ENCODE data around the gene CTNNA2.

CTNNA2 gene

DNA sequence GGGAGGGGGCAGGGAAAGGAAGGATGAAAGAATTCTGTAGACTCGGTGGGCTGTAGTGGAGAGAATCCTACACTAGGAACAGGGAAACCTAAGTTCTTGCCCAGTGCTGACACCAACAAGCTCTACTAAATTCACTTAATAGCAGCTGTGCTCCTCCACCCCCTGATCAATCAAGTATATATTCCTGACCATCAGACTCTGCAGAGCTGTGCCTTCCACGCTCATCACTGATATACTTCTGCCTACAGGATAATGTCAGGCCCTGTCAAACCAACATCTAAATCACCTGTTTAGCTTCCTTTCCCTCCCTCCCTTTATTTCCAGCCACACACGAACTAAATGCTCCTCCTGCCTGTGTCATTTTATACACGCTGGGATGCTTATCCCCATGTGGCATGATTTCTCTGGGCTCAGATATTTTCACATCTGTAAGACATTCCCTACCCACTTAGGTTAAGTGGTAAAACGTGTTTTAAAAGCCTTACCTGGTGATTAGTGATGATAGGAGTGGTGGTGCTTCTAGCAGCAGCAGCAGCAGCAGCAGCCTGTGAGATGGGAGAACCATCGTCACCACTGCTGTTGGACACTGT lies 489.8 kb downstream of the CTNNA2 start:
- no peak overlapping the region for H2BK15ac ChIP-seq (ENCODE audit: low read length)
- H4K8ac ChIP-seq (ENCODE audit: low read depth, low read length) = no peak overlapping the region
- no peak overlapping the region for H4K91ac ChIP-seq (ENCODE audit: low read depth, low read length, poor library complexity)
- peaks cover 0 to 4% (median 0%) of the 10 kb centered on the region in 3 experiments for H3K27me3 ChIP-seq (ENCODE audit: control insufficient read depth in 3 of 3, insufficient read depth in 3 of 3, low read depth in 1 of 3, low read length in 3 of 3)
- H2BK120ac ChIP-seq (ENCODE audit: low read depth, low read length) = no peak overlapping the region
- H2AK5ac ChIP-seq (ENCODE audit: low read depth, low read length) = no peak overlapping the region
- H3K23ac ChIP-seq (ENCODE audit: low read depth, low read length, poor library complexity) = no peak overlapping the region
- no peak overlapping the region for H3K4ac ChIP-seq (ENCODE audit: low read length)
- no peak overlapping the region for H3K27ac ChIP-seq (replicated peaks; ENCODE audit: low read length)
- no peak overlapping the region for H3K4me2 ChIP-seq (ENCODE audit: insufficient read depth, low read length, poor library complexity, severe bottlenecking)
- H3K36me3 ChIP-seq (replicated peaks in 1 of 2; ENCODE audit: control insufficient read depth in 2 of 2, insufficient read depth in 2 of 2, low read length in 2 of 2) = no peaks in the 10 kb centered on the region
- H3K9me3 ChIP-seq (replicated peaks in 1 of 2; ENCODE audit: control insufficient read depth in 2 of 2, insufficient read depth in 1 of 2, low read depth in 1 of 2, low read length in 2 of 2) = no peaks in the 10 kb centered on the region
- H3K9ac ChIP-seq (ENCODE audit: low read depth, low read length, poor library complexity) = no peak overlapping the region
- no peak overlapping the region for H3K4me3 ChIP-seq (ENCODE audit: low read length in 2 of 2)
- no peak for DNase-seq (ENCODE audit: low spot score)
- H3K4me1 ChIP-seq (ENCODE audit: control insufficient read depth in 2 of 2, insufficient read depth in 1 of 2, low read depth in 1 of 2, low read length in 2 of 2) = peaks cover 0 to 1% of the 10 kb centered on the region in 2 donors
- no CpG with 5 or more reads among the region's 6 CpGs for WGBS, 2 donors (ENCODE audit: extremely low coverage in 2 of 2, insufficient read length in 2 of 2, insufficient replicate concordance in 1 of 2)
- no peak overlapping the region for H2AFZ ChIP-seq (ENCODE audit: low read length)
- no peaks in the 10 kb centered on the region for H3K79me1 ChIP-seq (ENCODE audit: low read depth, low read length)
- H2BK12ac ChIP-seq (ENCODE audit: low read length) = no peak overlapping the region
- H3K14ac ChIP-seq (ENCODE audit: low read length) = no peak overlapping the region
- no peak overlapping the region for H2BK5ac ChIP-seq (ENCODE audit: low read length)
- H3K18ac ChIP-seq (ENCODE audit: low read length) = no peak overlapping the region

DNA sequence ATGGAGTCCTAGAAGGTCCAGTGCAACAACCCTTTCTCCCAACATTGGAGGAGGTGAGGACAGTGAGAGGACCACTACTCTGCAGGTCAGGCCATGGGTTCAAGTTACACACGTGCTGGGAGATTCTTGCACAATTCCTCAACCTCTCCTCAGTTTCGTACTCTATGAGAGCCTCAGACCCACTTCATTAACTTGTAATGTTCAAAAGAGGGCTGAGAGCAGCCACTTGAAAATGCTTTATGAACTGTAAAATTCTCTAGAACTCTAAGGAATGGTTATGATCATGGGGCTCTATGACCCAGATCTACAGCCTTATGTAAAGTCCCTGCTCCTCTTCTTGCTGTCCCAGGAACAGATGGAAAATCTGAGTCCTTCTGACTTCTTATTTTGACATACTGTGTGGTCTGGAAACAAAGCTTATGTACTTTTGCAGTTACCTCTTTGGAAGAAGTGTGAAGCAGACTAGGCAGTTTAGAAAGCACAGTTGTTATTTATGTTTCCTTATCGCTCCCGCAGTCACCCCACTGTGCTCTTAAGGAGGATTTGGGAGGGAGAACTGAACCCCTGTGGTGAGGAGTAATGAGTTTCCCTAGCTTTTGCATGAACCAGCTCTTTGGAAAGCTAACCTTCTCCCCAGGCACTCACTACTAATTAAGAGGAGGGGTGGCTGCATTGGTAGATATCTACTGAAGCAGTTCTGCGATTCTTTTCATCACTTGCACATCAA lies 495.1 kb downstream of the CTNNA2 start:
- H3K9me3 ChIP-seq (replicated peaks in 1 of 2; ENCODE audit: control insufficient read depth in 2 of 2, insufficient read depth in 1 of 2, low read depth in 1 of 2, low read length in 2 of 2) = no peaks in the 10 kb centered on the region
- H3K4me3 ChIP-seq (ENCODE audit: low read length in 2 of 2) = no peak overlapping the region
- no peak overlapping the region for H3K14ac ChIP-seq (ENCODE audit: low read length)
- H3K9ac ChIP-seq (ENCODE audit: low read depth, low read length, poor library complexity) = no peak overlapping the region
- H4K91ac ChIP-seq (ENCODE audit: low read depth, low read length, poor library complexity) = no peak overlapping the region
- DNase-seq (ENCODE audit: low spot score) = peak; percentile 47
- peaks cover 0 to 4% (median 0%) of the 10 kb centered on the region in 3 experiments for H3K27me3 ChIP-seq (ENCODE audit: control insufficient read depth in 3 of 3, insufficient read depth in 3 of 3, low read depth in 1 of 3, low read length in 3 of 3)
- H2BK12ac ChIP-seq (ENCODE audit: low read length) = no peak overlapping the region
- no peak overlapping the region for H3K23ac ChIP-seq (ENCODE audit: low read depth, low read length, poor library complexity)
- WGBS, 2 donors (ENCODE audit: extremely low coverage in 2 of 2, insufficient read length in 2 of 2, insufficient replicate concordance in 1 of 2) = no CpG with 5 or more reads among the region's 5 CpGs
- H2AK5ac ChIP-seq (ENCODE audit: low read depth, low read length) = no peak overlapping the region
- no peak overlapping the region for H2AFZ ChIP-seq (ENCODE audit: low read length)
- H2BK15ac ChIP-seq (ENCODE audit: low read length) = no peak overlapping the region
- no peak overlapping the region for H3K27ac ChIP-seq (replicated peaks; ENCODE audit: low read length)
- H3K4ac ChIP-seq (ENCODE audit: low read length) = no peak overlapping the region
- no peaks in the 10 kb centered on the region for H3K79me1 ChIP-seq (ENCODE audit: low read depth, low read length)
- no peak overlapping the region for H2BK120ac ChIP-seq (ENCODE audit: low read depth, low read length)
- H3K18ac ChIP-seq (ENCODE audit: low read length) = no peak overlapping the region
- peaks cover 0 to 10% of the 10 kb centered on the region in 2 donors for H3K4me1 ChIP-seq (ENCODE audit: control insufficient read depth in 2 of 2, insufficient read depth in 1 of 2, low read depth in 1 of 2, low read length in 2 of 2)
- H2BK5ac ChIP-seq (ENCODE audit: low read length) = no peak overlapping the region
- no peak overlapping the region for H4K8ac ChIP-seq (ENCODE audit: low read depth, low read length)
- H3K4me2 ChIP-seq (ENCODE audit: insufficient read depth, low read length, poor library complexity, severe bottlenecking) = no peak overlapping the region
- H3K36me3 ChIP-seq (replicated peaks in 1 of 2; ENCODE audit: control insufficient read depth in 2 of 2, insufficient read depth in 2 of 2, low read length in 2 of 2) = no peaks in the 10 kb centered on the region

- H4K8ac ChIP-seq (ENCODE audit: low read depth, low read length) = no peak overlapping the region
- H2AK5ac ChIP-seq (ENCODE audit: low read depth, low read length) = no peak overlapping the region
- H3K23ac ChIP-seq (ENCODE audit: low read depth, low read length, poor library complexity) = no peak overlapping the region
- no peak overlapping the region for H3K9ac ChIP-seq (ENCODE audit: low read depth, low read length, poor library complexity)
- no peak overlapping the region for H3K4me3 ChIP-seq (ENCODE audit: low read length in 2 of 2)
- H3K9me3 ChIP-seq (replicated peaks in 1 of 2; ENCODE audit: control insufficient read depth in 2 of 2, insufficient read depth in 1 of 2, low read depth in 1 of 2, low read length in 2 of 2) = no peaks in the 10 kb centered on the region
- no peak overlapping the region for H4K91ac ChIP-seq (ENCODE audit: low read depth, low read length, poor library complexity)
- no peak overlapping the region for H3K14ac ChIP-seq (ENCODE audit: low read length)
- H2BK15ac ChIP-seq (ENCODE audit: low read length) = no peak overlapping the region
- H3K27me3 ChIP-seq (ENCODE audit: control insufficient read depth in 3 of 3, insufficient read depth in 3 of 3, low read depth in 1 of 3, low read length in 3 of 3) = peaks cover 0 to 4% (median 0%) of the 10 kb centered on the region in 3 experiments
- no peak overlapping the region for H3K18ac ChIP-seq (ENCODE audit: low read length)
- WGBS, 2 donors (ENCODE audit: extremely low coverage in 2 of 2, insufficient read length in 2 of 2, insufficient replicate concordance in 1 of 2) = no CpG with 5 or more reads among the region's 4 CpGs
- H3K4ac ChIP-seq (ENCODE audit: low read length) = no peak overlapping the region
- peaks cover 0 to 10% of the 10 kb centered on the region in 2 donors for H3K4me1 ChIP-seq (ENCODE audit: control insufficient read depth in 2 of 2, insufficient read depth in 1 of 2, low read depth in 1 of 2, low read length in 2 of 2)
- H3K27ac ChIP-seq (replicated peaks; ENCODE audit: low read length) = no peak overlapping the region
- H2BK120ac ChIP-seq (ENCODE audit: low read depth, low read length) = no peak overlapping the region
- no peak overlapping the region for H3K4me2 ChIP-seq (ENCODE audit: insufficient read depth, low read length, poor library complexity, severe bottlenecking)
- H2BK5ac ChIP-seq (ENCODE audit: low read length) = no peak overlapping the region
- no peaks in the 10 kb centered on the region for H3K79me1 ChIP-seq (ENCODE audit: low read depth, low read length)
- no peak overlapping the region for H2BK12ac ChIP-seq (ENCODE audit: low read length)
- no peak for DNase-seq (ENCODE audit: low spot score)
- no peaks in the 10 kb centered on the region for H3K36me3 ChIP-seq (replicated peaks in 1 of 2; ENCODE audit: control insufficient read depth in 2 of 2, insufficient read depth in 2 of 2, low read length in 2 of 2)
- no peak overlapping the region for H2AFZ ChIP-seq (ENCODE audit: low read length)
Observed at GRCh38 chr2:80008596-80008995, 495.7 kb downstream of the CTNNA2 start.

DNA sequence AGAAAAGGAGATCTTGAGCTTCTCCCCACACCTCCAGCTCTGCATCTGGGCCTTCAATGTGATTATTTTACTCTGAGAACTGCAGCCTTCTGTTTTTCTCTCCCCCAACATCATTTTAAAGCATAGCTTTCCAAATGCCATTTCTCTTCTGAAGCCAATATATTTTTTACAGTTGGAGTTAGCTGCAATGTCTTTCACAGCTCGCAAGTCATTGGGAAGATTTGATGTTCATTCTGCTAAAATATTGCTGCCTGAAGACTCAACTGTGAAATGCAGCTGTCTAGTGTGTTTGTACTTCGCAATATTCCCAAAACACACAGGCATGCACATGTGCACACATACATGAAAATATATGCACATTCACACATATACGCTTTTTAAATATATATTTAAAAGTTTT lies 496.4 kb downstream of the CTNNA2 start:
- Histone ChIP-seq H3K4me2 (ENCODE audit: insufficient read depth, low read length, poor library complexity, severe bottlenecking) (no peak overlapping the region), H4K8ac (ENCODE audit: low read depth, low read length) (no peak overlapping the region), H3K18ac (ENCODE audit: low read length) (no peak overlapping the region), H2AFZ (ENCODE audit: low read length) (no peak overlapping the region), H3K23ac (ENCODE audit: low read depth, low read length, poor library complexity) (no peak overlapping the region), H3K4ac (ENCODE audit: low read length) (no peak overlapping the region), H4K91ac (ENCODE audit: low read depth, low read length, poor library complexity) (no peak overlapping the region), H3K4me1 (ENCODE audit: control insufficient read depth in 2 of 2, insufficient read depth in 1 of 2, low read depth in 1 of 2, low read length in 2 of 2) (peaks cover 0 to 10% of the 10 kb centered on the region in 2 donors), H2BK120ac (ENCODE audit: low read depth, low read length) (no peak overlapping the region), H2BK5ac (ENCODE audit: low read length) (no peak overlapping the region), H3K4me3 (ENCODE audit: low read length in 2 of 2) (no peak overlapping the region), H3K9ac (ENCODE audit: low read depth, low read length, poor library complexity) (no peak overlapping the region), H3K27me3 (ENCODE audit: control insufficient read depth in 3 of 3, insufficient read depth in 3 of 3, low read depth in 1 of 3, low read length in 3 of 3) (peaks cover 0 to 4% (median 0%) of the 10 kb centered on the region in 3 experiments), H3K14ac (ENCODE audit: low read length) (no peak overlapping the region), H3K36me3 (replicated peaks in 1 of 2; ENCODE audit: control insufficient read depth in 2 of 2, insufficient read depth in 2 of 2, low read length in 2 of 2) (no peaks in the 10 kb centered on the region), H3K27ac (replicated peaks; ENCODE audit: low read length) (no peak overlapping the region), H2BK12ac (ENCODE audit: low read length) (no peak overlapping the region), H2BK15ac (ENCODE audit: low read length) (no peak overlapping the region), H2AK5ac (ENCODE audit: low read depth, low read length) (no peak overlapping the region), H3K79me1 (ENCODE audit: low read depth, low read length) (no peaks in the 10 kb centered on the region), H3K9me3 (replicated peaks in 1 of 2; ENCODE audit: control insufficient read depth in 2 of 2, insufficient read depth in 1 of 2, low read depth in 1 of 2, low read length in 2 of 2) (no peaks in the 10 kb centered on the region)
- WGBS, 2 donors (ENCODE audit: extremely low coverage in 2 of 2, insufficient read length in 2 of 2, insufficient replicate concordance in 1 of 2) = no CpG with 5 or more reads among the region's 3 CpGs
- no peak for DNase-seq (ENCODE audit: low spot score)
